ENCODE data around the gene BAZ2B. TPM values are rescaled to one million over a fixed set of nuclear protein-coding genes. Genes with fewer than 3 reads are reported as not detected.

BAZ2B gene, protein sequence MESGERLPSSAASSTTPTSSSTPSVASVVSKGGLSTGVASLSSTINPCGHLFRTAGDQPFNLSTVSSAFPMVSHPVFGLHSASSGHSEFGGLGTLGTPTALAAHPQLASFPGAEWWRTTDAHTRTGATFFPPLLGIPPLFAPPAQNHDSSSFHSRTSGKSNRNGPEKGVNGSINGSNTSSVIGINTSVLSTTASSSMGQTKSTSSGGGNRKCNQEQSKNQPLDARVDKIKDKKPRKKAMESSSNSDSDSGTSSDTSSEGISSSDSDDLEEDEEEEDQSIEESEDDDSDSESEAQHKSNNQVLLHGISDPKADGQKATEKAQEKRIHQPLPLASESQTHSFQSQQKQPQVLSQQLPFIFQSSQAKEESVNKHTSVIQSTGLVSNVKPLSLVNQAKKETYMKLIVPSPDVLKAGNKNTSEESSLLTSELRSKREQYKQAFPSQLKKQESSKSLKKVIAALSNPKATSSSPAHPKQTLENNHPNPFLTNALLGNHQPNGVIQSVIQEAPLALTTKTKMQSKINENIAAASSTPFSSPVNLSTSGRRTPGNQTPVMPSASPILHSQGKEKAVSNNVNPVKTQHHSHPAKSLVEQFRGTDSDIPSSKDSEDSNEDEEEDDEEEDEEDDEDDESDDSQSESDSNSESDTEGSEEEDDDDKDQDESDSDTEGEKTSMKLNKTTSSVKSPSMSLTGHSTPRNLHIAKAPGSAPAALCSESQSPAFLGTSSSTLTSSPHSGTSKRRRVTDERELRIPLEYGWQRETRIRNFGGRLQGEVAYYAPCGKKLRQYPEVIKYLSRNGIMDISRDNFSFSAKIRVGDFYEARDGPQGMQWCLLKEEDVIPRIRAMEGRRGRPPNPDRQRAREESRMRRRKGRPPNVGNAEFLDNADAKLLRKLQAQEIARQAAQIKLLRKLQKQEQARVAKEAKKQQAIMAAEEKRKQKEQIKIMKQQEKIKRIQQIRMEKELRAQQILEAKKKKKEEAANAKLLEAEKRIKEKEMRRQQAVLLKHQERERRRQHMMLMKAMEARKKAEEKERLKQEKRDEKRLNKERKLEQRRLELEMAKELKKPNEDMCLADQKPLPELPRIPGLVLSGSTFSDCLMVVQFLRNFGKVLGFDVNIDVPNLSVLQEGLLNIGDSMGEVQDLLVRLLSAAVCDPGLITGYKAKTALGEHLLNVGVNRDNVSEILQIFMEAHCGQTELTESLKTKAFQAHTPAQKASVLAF (N-terminal part only)
- 15.1 and 18.2 TPM in 2 replicates for total RNA-seq (2016; rRNA removed; fragmentation: Illumina TruSeq; extraction: Trizol)
- 2.2 and 3.3 TPM in 2 replicates for total RNA-seq (2016; cell fraction: cytosol; rRNA removed; fragmentation: Illumina TruSeq; extraction: Trizol; ENCODE audit: low read depth)
- 12.4 and 14.2 TPM in 2 replicates for total RNA-seq (2016; cell fraction: insoluble cytoplasmic fraction; rRNA removed; fragmentation: Illumina TruSeq; extraction: Trizol)
- total RNA-seq (2016; cell fraction: membrane; rRNA removed; fragmentation: Illumina TruSeq; extraction: Trizol), result 3.9 and 5.1 TPM in 2 replicates
- 33.1 and 38.7 TPM in 2 replicates for total RNA-seq (2016; cell fraction: nucleus; rRNA removed; fragmentation: Illumina TruSeq; extraction: Trizol)
- 14.0 and 15.2 TPM in 2 replicates for polyA plus RNA-seq (2011; rRNA removed)
- polyA plus RNA-seq (2011; cell fraction: cytosol; rRNA removed), result 6.3 and 12.7 TPM in 2 replicates
- polyA plus RNA-seq (2011; cell fraction: nucleus; rRNA removed), result 20.8 and 25.8 TPM in 2 replicates
- 17.8 and 20.4 TPM in 2 replicates for polyA plus RNA-seq (2012)
- polyA plus RNA-seq (2016; cell fraction: cytosol; fragmentation: Illumina TruSeq; extraction: Trizol; ENCODE audit: low read depth), result 0.34 and 0.37 TPM in 2 replicates
- polyA plus RNA-seq (2016; cell fraction: insoluble cytoplasmic fraction; fragmentation: Illumina TruSeq; extraction: Trizol; ENCODE audit: low read depth), result 4.2 and 5.1 TPM in 2 replicates
- polyA plus RNA-seq (2016; cell fraction: membrane; fragmentation: Illumina TruSeq; extraction: Trizol; ENCODE audit: low read depth), result 0.52 and 0.54 TPM in 2 replicates
- polyA plus RNA-seq (2016; cell fraction: nucleus; fragmentation: Illumina TruSeq; extraction: Trizol; ENCODE audit: insufficient read depth, low read depth), result 11.7 and 14.3 TPM in 2 replicates
- 55.1 and 69.5 TPM in 2 replicates for polyA minus RNA-seq (2011; rRNA and poly(A)+ RNA removed; ENCODE audit: low replicate concordance)
- polyA minus RNA-seq (2011; cell fraction: cytosol; rRNA and poly(A)+ RNA removed), result 20.9 and 23.2 TPM in 2 replicates
- polyA minus RNA-seq (2011; cell fraction: nucleus; rRNA and poly(A)+ RNA removed), result 158 and 192 TPM in 2 replicates
- Bru-seq, nascent RNA, result percentile 73 among the genes with signal in this experiment
- percentile 66 among the genes with signal in this experiment for BruChase-seq, experiment 1, labeled RNA remaining after a 6-hour chase
- BruChase-seq, experiment 2, labeled RNA remaining after a 2-hour chase, result percentile 73 among the genes with signal in this experiment
- long read RNA-seq, experiment 1, partial matches to known transcripts, result 3 of 8 reads
- long read RNA-seq, experiment 1, other reads (novel, unspliced or antisense), result 5 of 8 reads
- long read RNA-seq, experiment 2, partial matches to known transcripts, result 1 of 6 reads
- long read RNA-seq, experiment 2, other reads (novel, unspliced or antisense), result 5 of 6 reads

DNA sequence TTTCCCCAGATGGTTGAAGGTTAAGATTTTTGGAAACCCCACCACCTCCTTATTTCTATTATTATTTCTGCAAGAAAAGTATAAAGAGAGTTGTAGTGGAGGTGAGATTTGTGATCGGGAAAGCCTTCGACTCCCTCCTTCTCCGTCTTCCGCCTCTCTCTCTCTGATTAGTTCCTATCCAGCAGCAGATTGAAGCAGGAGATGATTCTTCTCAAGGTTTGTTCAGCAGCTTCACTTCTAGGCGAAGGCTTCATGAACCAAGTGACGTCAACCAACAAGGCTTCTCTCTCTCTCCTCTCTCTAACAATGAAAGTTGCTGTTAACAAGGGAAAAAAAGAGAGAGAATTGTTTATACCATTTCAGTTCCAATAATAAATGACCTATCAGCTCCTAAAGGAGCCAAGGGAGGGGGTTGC is at the start of gene BAZ2B:
Gene BAZ2B, minus strand, starts transcription at position 263 of the 416 bp plus-strand sequence. CDS start 137,829 bp downstream, outside the sequence.
- CTCF ChIA-PET (ENCODE audit: low intra/inter-chr PET ratio, low total read pairs), result no interaction called here
- intact Hi-C loops (cut with micrococcal nuclease; ENCODE audit: unreplicated experiment), result loop anchor here (1.0 to 10.0 kb wide), 2 partner anchors 96 to 179 kb away; partner anchors contain the start of genes CD302 and MARCHF7
- H3K4me2 ChIP-seq (ENCODE audit: low read depth, low read length), result peak within 1 kb of the TSS; percentile 89
- peak within 1 kb of the TSS; percentile 76 to 100 (median 90) for H3K4me3 ChIP-seq (replicated peaks in 1 of 3; ENCODE audit: insufficient read depth in 1 of 3, low read depth in 2 of 3, low read length in 3 of 3)
- H3K27ac ChIP-seq (ENCODE audit: extremely low read length, insufficient read depth, low read length), result peak within 1 kb of the TSS; percentile 99
- H3K36me3 ChIP-seq (replicated peaks in 1 of 2; ENCODE audit: control insufficient read depth in 1 of 2, insufficient read depth in 2 of 2, low read length in 2 of 2), result no peaks in the 10 kb centered on the region
- H2AFZ ChIP-seq (ENCODE audit: low read length), result peak within 1 kb of the TSS; percentile 44
- FAIRE-seq (no peak), ATAC-seq (peak; percentile 24), DNase-seq (ENCODE audit: low spot score) (no peak)
- in situ Hi-C loops (cut with HindIII; ENCODE audit: extremely low pct_ligation_motif_present, low pct_unique_long_range_greater_than_20kb), result no loop called here
- peak within 1 kb of the TSS; percentile 95 for H3K9ac ChIP-seq (ENCODE audit: insufficient read depth, low read depth, low read length)
- POLR2A ChIA-PET, result interaction anchor here (1.6 to 5.1 kb wide), 3 partner anchors 14 to 99 kb away, joined by 4 to 66 read pairs (median 6); partner anchors contain the start of gene MARCHF7
- H3K79me2 ChIP-seq (ENCODE audit: insufficient read depth, low read length), result peaks cover 36% of the 10 kb centered on the region
- peaks cover 49% of the 10 kb centered on the region for H3K4me1 ChIP-seq (ENCODE audit: insufficient read depth, low read length)
- 5% methylated on average over 6 of the region's 6 CpGs for WGBS (ENCODE audit: low lambda C conversion rate)
- no peaks in the 10 kb centered on the region for H3K9me3 ChIP-seq (ENCODE audit: low read length)
- no peaks in the 10 kb centered on the region for H4K20me1 ChIP-seq (ENCODE audit: insufficient read depth, low read length)
- no TSS peak for BruUV-seq (replicated peaks)
- no peaks in the 10 kb centered on the region; a peak in 1 of 5 replicates for H3K27me3 ChIP-seq (ENCODE audit: control insufficient read depth in 1 of 2, insufficient read depth in 2 of 2, low read length in 2 of 2)
- 0 out of 2 replicates have a peak, but pooled peaks have one; percentile 38 for TF ChIP-seq GTF3A (CRISPR knock-in tag; conservative IDR thresholded peaks at IDR 0.05)
- 0 out of 2 replicates have a peak, but pooled peaks have one; percentile 4 for TF ChIP-seq SAP130 (CRISPR knock-in tag; IDR thresholded peaks at IDR 0.05; ENCODE audit: low read depth)
- TF ChIP-seq GATAD1 (CRISPR knock-in tag; IDR thresholded peaks at IDR 0.05), result 0 out of 2 replicates have a peak, but pooled peaks have one; percentile 9
- 0 out of 2 replicates have a peak, but pooled peaks have one; percentile 21 for TF ChIP-seq ZNF33B (CRISPR knock-in tag; IDR thresholded peaks at IDR 0.05)
- TF ChIP-seq, protein P1, sequence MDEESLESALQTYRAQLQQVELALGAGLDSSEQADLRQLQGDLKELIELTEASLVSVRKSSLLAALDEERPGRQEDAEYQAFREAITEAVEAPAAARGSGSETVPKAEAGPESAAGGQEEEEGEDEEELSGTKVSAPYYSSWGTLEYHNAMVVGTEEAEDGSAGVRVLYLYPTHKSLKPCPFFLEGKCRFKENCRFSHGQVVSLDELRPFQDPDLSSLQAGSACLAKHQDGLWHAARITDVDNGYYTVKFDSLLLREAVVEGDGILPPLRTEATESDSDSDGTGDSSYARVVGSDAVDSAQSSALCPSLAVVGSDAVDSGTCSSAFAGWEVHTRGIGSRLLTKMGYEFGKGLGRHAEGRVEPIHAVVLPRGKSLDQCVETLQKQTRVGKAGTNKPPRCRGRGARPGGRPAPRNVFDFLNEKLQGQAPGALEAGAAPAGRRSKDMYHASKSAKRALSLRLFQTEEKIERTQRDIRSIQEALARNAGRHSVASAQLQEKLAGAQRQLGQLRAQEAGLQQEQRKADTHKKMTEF (CRISPR knock-in tag; IDR thresholded peaks at IDR 0.05), result 0 out of 2 replicates have a peak, but pooled peaks have one; percentile 13
- TF ChIP-seq ZKSCAN5 (CRISPR knock-in tag; IDR thresholded peaks at IDR 0.05), result peak; percentile 69; the same call in 1 of the 2 replicates
- TF ChIP-seq CREB1 (IDR thresholded peaks at IDR 0.05), result peak; percentile 49; the same call in 1 of the 2 replicates
- no peak for TF ChIP-seq CREB1 (CRISPR knock-in tag; IDR thresholded peaks at IDR 0.05)
- TF ChIP-seq, protein P2, sequence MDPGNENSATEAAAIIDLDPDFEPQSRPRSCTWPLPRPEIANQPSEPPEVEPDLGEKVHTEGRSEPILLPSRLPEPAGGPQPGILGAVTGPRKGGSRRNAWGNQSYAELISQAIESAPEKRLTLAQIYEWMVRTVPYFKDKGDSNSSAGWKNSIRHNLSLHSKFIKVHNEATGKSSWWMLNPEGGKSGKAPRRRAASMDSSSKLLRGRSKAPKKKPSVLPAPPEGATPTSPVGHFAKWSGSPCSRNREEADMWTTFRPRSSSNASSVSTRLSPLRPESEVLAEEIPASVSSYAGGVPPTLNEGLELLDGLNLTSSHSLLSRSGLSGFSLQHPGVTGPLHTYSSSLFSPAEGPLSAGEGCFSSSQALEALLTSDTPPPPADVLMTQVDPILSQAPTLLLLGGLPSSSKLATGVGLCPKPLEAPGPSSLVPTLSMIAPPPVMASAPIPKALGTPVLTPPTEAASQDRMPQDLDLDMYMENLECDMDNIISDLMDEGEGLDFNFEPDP (CRISPR knock-in tag; conservative IDR thresholded peaks at IDR 0.05), result no peak
- TF ChIP-seq BRCA1 (CRISPR knock-in tag; IDR thresholded peaks at IDR 0.05), result no peak
